Liver (tissue), 9 donors: Measurements from ENCODE around the gene GRIN3B. TPM values are rescaled to one million over a fixed set of nuclear protein-coding genes. Genes with fewer than 3 reads are reported as not detected.
A peak's percentile ranks its signal among the peaks of the same experiment; 100 is the strongest.

ENCODE experiments used
- DNase-seq: peaks from one replicate; pipeline ENCODE4 v3.0.0-alpha.2; 2017; ENCODE audit warnings: low spot score
- H3K27ac ChIP-seq, 2 donors: one replicate each; pipeline ENCODE4 v1.7.0; 2013; ENCODE audit warnings: inconsistent platforms in 2 of 2, low read length in 2 of 2, control low read depth in 1 of 2, low read depth in 1 of 2, mild to moderate bottlenecking in 1 of 2
- H3K27me3 ChIP-seq, 4 donors: one replicate each; pipeline versions ENCODE4 v1.6.1 to v1.7.0; 2013; ENCODE audit warnings: low read length in 3 of 4, inconsistent platforms in 1 of 4, mild to moderate bottlenecking in 1 of 4, moderate library complexity in 1 of 4; ENCODE audit not compliant: control insufficient read depth in 4 of 4, insufficient read depth in 4 of 4
- H3K36me3 ChIP-seq, 4 donors: one replicate each; pipeline versions ENCODE4 v1.6.1 to v1.7.0; 2013; ENCODE audit warnings: low read length in 3 of 4, mild to moderate bottlenecking in 3 of 4, low read depth in 1 of 4, moderate library complexity in 1 of 4; ENCODE audit not compliant: control insufficient read depth in 4 of 4, insufficient read depth in 3 of 4
- H3K4me1 ChIP-seq, 4 donors: one replicate each; pipeline versions ENCODE4 v1.6.1 to v1.7.0; 2013; ENCODE audit warnings: low read length in 3 of 4, mild to moderate bottlenecking in 3 of 4, moderate library complexity in 1 of 4; ENCODE audit not compliant: control insufficient read depth in 4 of 4, insufficient read depth in 4 of 4
- H3K4me3 ChIP-seq, 3 donors: one replicate each; pipeline versions ENCODE4 v1.6.1 to v1.7.0; 2013; ENCODE audit warnings: low read length in 3 of 3, control low read depth in 1 of 3, low read depth in 1 of 3, mild to moderate bottlenecking in 1 of 3
- H3K9ac ChIP-seq, 2 donors: one replicate each; pipeline ENCODE4 v1.7.0; 2013; ENCODE audit warnings: low read length in 2 of 2, mild to moderate bottlenecking in 2 of 2, moderate library complexity in 2 of 2, control low read depth in 1 of 2, low read depth in 1 of 2
- H3K9me3 ChIP-seq, 4 donors: one replicate each; pipeline versions ENCODE4 v1.6.1 to v1.7.0; 2013; ENCODE audit warnings: low read length in 3 of 4; ENCODE audit not compliant: control insufficient read depth in 4 of 4
- ATF3 ChIP-seq: IDR thresholded peaks from 2 replicates; pipeline ENCODE4 v1.6.1; 2016; ENCODE audit warnings: antibody characterized with exemption
- CTCF ChIP-seq: fragments of 150-350 bp; IDR thresholded peaks from 2 replicates; pipeline ENCODE4 v1.5.1; 2017; ENCODE audit warnings: improper control_type of control experiment, low read depth, low read length; ENCODE audit not compliant: missing input control
- EGR1 ChIP-seq, 2 donors: IDR thresholded peaks; 2 replicates each; pipeline ENCODE4 v1.6.1; 2016 to 2018; ENCODE audit warnings: antibody characterized with exemption in 2 of 2, low read depth in 2 of 2
- FOXA2 ChIP-seq: IDR thresholded peaks from 2 replicates; pipeline ENCODE4 v1.6.1; 2016; ENCODE audit warnings: antibody characterized with exemption
- GABPA ChIP-seq, 2 donors: IDR thresholded peaks in 1 of 2; conservative IDR thresholded peaks in 1 of 2; 2 replicates each; pipeline ENCODE4 v1.6.1; 2016; ENCODE audit warnings: antibody characterized with exemption in 2 of 2, mild to moderate bottlenecking in 1 of 2, moderate library complexity in 1 of 2
- HNF4A ChIP-seq, 2 donors: conservative IDR thresholded peaks; 2 replicates each; pipeline ENCODE4 v1.6.1; 2016; ENCODE audit warnings: antibody characterized with exemption in 2 of 2, mild to moderate bottlenecking in 2 of 2
- JUND ChIP-seq, 2 donors: IDR thresholded peaks; 2 replicates each; pipeline ENCODE4 v1.6.1; 2016; ENCODE audit warnings: antibody characterized with exemption in 2 of 2
- MAX ChIP-seq: IDR thresholded peaks from 2 replicates; pipeline ENCODE4 v1.6.1; 2016; ENCODE audit warnings: antibody characterized with exemption
- NR2F2 ChIP-seq: IDR thresholded peaks from 2 replicates; pipeline ENCODE4 v1.6.1; 2016; ENCODE audit warnings: antibody characterized with exemption
- REST ChIP-seq: IDR thresholded peaks from 2 replicates; pipeline ENCODE4 v1.6.1; 2016; ENCODE audit warnings: antibody characterized with exemption, mild to moderate bottlenecking
- RXRA ChIP-seq, 2 donors: IDR thresholded peaks; 2 replicates each; pipeline ENCODE4 v1.6.1; 2017 to 2018; ENCODE audit warnings: antibody characterized with exemption in 2 of 2, mild to moderate bottlenecking in 1 of 2
- SP1 ChIP-seq: IDR thresholded peaks from 2 replicates; pipeline ENCODE4 v1.6.1; 2018; ENCODE audit warnings: antibody characterized with exemption, mild to moderate bottlenecking
- YY1 ChIP-seq: IDR thresholded peaks from 2 replicates; pipeline ENCODE4 v1.6.1; 2016; ENCODE audit warnings: antibody characterized with exemption, mild to moderate bottlenecking
- ZBTB33 ChIP-seq: IDR thresholded peaks from 2 replicates; pipeline ENCODE4 v1.6.1; 2016; ENCODE audit warnings: antibody characterized with exemption
- WGBS: extraction: QIAGEN DNeasy Blood & Tissue Kit; methylation state at CpG from one replicate; pipeline ENCODE4 v1.1.7; 2013; 5-methylcytosine and 5-hydroxymethylcytosine counted together
- polyA plus RNA-seq, 2 donors: library from polyadenylated mRNA; stranded (reverse) in 1 of 2; unstranded in 1 of 2; fragments of 200-250 nt in 1 of 2; fragments of >200 nt in 1 of 2; fragmentation: Nextera tagmentation in 1 of 2; extraction: Ambion mirVana in 1 of 2; gene quantifications; one replicate each; pipeline versions ENCODE4 v1.2.1 to v1.2.3, GENCODE V29; 2013 to 2015
- total RNA-seq, 2 donors: library from RNA; depleted of rRNA; stranded (reverse); fragments of >200 nt; gene quantifications; one replicate each; pipeline ENCODE4 v1.2.3, GENCODE V29; 2014
- donor health status: healthy.
- donor health status: healthy.
- donor health status: healthy.
- donor health status: healthy.
- donor health status: healthy.

GRIN3B gene
- total and polyA plus RNA-seq, 4 donors, result 0.05 TPM; not detected in 3

GRCh38 chr19:993361-993830, 6.8 kb upstream of the GRIN3B start:
- no peak overlapping the region for H3K9ac ChIP-seq
- DNase-seq, result no peak
- TF ChIP-seq REST (peak; percentile 44), MAX (no peak), GABPA (IDR thresholded peaks at IDR 0.05 in 1 of 2, conservative IDR thresholded peaks at IDR 0.05 in 1 of 2) (no peak), RXRA (IDR thresholded peaks at IDR 0.05) (peak; percentile 56 to 73), HNF4A (conservative IDR thresholded peaks at IDR 0.05) (peak; percentile 68 to 72), SP1 (peak; percentile 75), NR2F2 (peak; percentile 25), ZBTB33 (no peak), YY1 (peak; percentile 57), EGR1 (IDR thresholded peaks at IDR 0.05; ENCODE audit: low read depth in 2 of 2) (no peak)
- H3K36me3 ChIP-seq, result peaks cover 0 to 8% (median under 1%) of the 10 kb centered on the region in 4 donors
- no peaks in the 10 kb centered on the region for H3K27me3 ChIP-seq
- H3K4me1 ChIP-seq, result peaks cover 23 to 39% (median 31%) of the 10 kb centered on the region in 4 donors
- H3K4me3 ChIP-seq, result no peak overlapping the region
- peak overlapping the region; percentile 60 to 64 for H3K27ac ChIP-seq
- 56% methylated on average over 17 of the region's 17 CpGs for WGBS
- H3K9me3 ChIP-seq, result no peaks in the 10 kb centered on the region

- no peak overlapping the region for H3K9ac ChIP-seq
- no peak for DNase-seq
- H3K4me1 ChIP-seq, result peaks cover 23 to 39% (median 31%) of the 10 kb centered on the region in 4 donors
- no peak overlapping the region for H3K4me3 ChIP-seq
- peaks cover 0 to 8% (median 0%) of the 10 kb centered on the region in 4 donors for H3K36me3 ChIP-seq
- WGBS, result 76% methylated on average over 43 of the region's 43 CpGs
- H3K9me3 ChIP-seq, result no peaks in the 10 kb centered on the region
- TF ChIP-seq JUND (IDR thresholded peaks at IDR 0.05), result no peak
- TF ChIP-seq NR2F2, result no peak
- no peak for TF ChIP-seq EGR1 (IDR thresholded peaks at IDR 0.05; ENCODE audit: low read depth in 2 of 2)
- no peaks in the 10 kb centered on the region for H3K27me3 ChIP-seq
- peak overlapping the region; percentile 60 to 64 for H3K27ac ChIP-seq
Observed at GRCh38 chr19:993831-994393, 6.3 kb upstream of the GRIN3B start.

- H3K36me3 ChIP-seq, result peaks cover 0 to 8% (median 0%) of the 10 kb centered on the region in 4 donors
- no peak for TF ChIP-seq RXRA (IDR thresholded peaks at IDR 0.05)
- no peak for TF ChIP-seq YY1
- no peak for TF ChIP-seq ATF3
- TF ChIP-seq EGR1 (IDR thresholded peaks at IDR 0.05; ENCODE audit: low read depth in 2 of 2), result no peak
- no peak for TF ChIP-seq FOXA2
- TF ChIP-seq CTCF, result no peak
- TF ChIP-seq REST, result no peak
- no peak for TF ChIP-seq MAX
Observed at GRCh38 chr19:994516-994915, 5.7 kb upstream of the GRIN3B start.

More at GRCh38 chr19:994516-994915, 5.7 kb upstream of the GRIN3B start:
- peaks cover 23 to 39% (median 31%) of the 10 kb centered on the region in 4 donors for H3K4me1 ChIP-seq
- no peaks in the 10 kb centered on the region for H3K9me3 ChIP-seq
- no peak overlapping the region for H3K9ac ChIP-seq
- no peak overlapping the region for H3K4me3 ChIP-seq
- 96% methylated on average over 18 of the region's 18 CpGs for WGBS
- no peaks in the 10 kb centered on the region for H3K27me3 ChIP-seq
- no peak for DNase-seq
- H3K27ac ChIP-seq, result no peak overlapping the region
